ENCODE data around the gene SPHK2. TPM values are rescaled to one million over a fixed set of nuclear protein-coding genes. Genes with fewer than 3 reads are reported as not detected.

The SPHK2 gene
- total RNA-seq, 1 experiment from 2014 or later = 38.8 TPM

DNA sequence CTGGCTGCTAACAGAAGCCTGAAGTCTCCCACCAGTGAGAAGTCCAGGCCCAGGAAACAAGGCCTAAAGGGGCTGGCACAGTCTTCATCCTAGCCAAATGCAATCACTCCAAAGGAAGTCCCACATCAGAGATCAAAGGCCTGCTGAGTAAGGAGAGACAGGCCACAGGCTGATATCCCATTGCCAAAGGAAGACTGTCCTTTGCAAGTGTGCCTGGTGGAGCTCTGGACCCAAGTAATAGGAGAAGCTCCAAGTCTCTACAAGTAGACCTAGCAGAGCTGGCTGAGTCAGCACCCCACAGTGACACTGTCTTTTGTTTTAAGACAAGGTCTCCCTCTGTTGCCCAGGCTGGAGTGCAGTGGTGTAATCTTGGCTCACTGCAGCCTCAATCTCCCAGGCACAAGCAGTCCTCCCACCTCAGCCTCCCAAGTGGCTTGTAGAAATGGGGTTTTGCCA, 13.4 kb downstream of the SPHK2 start:
- intact Hi-C loops (cut with micrococcal nuclease; ENCODE audit: unreplicated experiment) = no loop called here

DNA sequence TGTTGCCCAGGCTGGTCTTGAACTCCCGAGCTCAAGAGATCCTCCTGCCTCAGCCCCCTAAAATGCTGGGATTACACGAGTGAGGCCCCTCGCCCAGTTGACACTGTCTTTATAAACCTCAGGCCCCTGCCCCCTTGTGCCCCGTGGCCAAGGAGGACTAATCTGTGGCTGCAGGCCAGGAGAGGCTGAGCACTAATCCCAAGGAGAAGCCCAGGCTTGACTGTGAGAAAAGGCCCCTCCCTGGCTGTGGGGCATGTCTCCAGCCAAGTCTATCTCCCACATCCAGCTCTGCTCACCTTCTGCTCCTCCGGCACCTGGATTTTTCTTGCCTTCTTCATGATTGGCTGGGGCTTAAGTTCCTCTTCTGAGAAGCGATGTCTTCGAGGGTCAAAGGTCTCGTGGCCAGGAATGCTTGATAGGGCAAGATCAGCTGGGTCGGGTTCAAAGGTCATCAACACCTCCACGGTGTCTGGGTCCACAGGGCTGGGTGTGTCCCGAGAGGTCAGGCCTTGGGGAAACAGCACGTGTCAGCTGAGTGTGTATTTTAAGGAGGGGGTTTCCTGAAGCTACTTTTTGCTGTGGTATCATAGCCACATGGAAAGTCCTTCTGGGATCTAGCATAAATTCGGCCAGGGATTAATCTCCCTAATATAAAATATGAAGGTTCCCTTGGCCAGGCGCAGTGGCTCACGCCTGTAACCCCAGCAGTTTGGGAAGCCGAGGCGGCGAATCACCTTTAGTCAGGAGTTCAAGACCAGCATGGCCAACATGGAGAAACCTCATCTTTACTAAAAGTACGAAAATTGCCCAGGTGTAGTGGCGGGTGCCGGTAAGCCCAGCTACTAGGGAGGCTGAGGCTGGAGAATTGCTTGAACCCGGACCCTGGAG, 14.1 kb downstream of the SPHK2 start:
- POLR2A ChIA-PET (ENCODE audit: low non-redundant PET) = interaction anchor here (0.6 kb wide), 1 partner anchor 351 kb away, joined by 4 read pairs; no protein-coding TSS in a partner anchor

More for the DNA sequence above, 13.4 kb downstream of the SPHK2 start:
- peaks cover 45% of the 10 kb centered on the region for H3K4me1 ChIP-seq (ENCODE audit: insufficient read depth, low read length, poor library complexity, severe bottlenecking)
- peaks cover 19% of the 10 kb centered on the region for H3K36me3 ChIP-seq (ENCODE audit: insufficient read depth, low read length, poor library complexity, severe bottlenecking)
- peak overlapping the region; percentile 91 for H3K27ac ChIP-seq (ENCODE audit: low read depth, low read length, poor library complexity, severe bottlenecking)
- no peak for DNase-seq (ENCODE audit: low spot score)
- CTCF ChIA-PET = no interaction called here
- POLR2A ChIA-PET (ENCODE audit: low non-redundant PET) = no interaction called here
- H3K4me3 ChIP-seq (ENCODE audit: low read depth, low read length, poor library complexity, severe bottlenecking) = no peak overlapping the region
- TF ChIP-seq, protein P1, sequence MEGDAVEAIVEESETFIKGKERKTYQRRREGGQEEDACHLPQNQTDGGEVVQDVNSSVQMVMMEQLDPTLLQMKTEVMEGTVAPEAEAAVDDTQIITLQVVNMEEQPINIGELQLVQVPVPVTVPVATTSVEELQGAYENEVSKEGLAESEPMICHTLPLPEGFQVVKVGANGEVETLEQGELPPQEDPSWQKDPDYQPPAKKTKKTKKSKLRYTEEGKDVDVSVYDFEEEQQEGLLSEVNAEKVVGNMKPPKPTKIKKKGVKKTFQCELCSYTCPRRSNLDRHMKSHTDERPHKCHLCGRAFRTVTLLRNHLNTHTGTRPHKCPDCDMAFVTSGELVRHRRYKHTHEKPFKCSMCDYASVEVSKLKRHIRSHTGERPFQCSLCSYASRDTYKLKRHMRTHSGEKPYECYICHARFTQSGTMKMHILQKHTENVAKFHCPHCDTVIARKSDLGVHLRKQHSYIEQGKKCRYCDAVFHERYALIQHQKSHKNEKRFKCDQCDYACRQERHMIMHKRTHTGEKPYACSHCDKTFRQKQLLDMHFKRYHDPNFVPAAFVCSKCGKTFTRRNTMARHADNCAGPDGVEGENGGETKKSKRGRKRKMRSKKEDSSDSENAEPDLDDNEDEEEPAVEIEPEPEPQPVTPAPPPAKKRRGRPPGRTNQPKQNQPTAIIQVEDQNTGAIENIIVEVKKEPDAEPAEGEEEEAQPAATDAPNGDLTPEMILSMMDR (conservative IDR thresholded peaks at IDR 0.05; ENCODE audit: low read depth, low read length) = no peak
- no peak for TF ChIP-seq EZH2 (IDR thresholded peaks at IDR 0.05; ENCODE audit: borderline replicate concordance, low read depth, low read length, poor library complexity, severe bottlenecking)
- no TSS peak for BruUV-seq (replicated peaks)
- no peaks in the 10 kb centered on the region for H3K9me3 ChIP-seq (ENCODE audit: low read depth, low read length, poor library complexity, severe bottlenecking)
- H3K27me3 ChIP-seq (replicated peaks; ENCODE audit: insufficient read depth, low read depth, low read length, poor library complexity) = no peaks in the 10 kb centered on the region

DNA sequence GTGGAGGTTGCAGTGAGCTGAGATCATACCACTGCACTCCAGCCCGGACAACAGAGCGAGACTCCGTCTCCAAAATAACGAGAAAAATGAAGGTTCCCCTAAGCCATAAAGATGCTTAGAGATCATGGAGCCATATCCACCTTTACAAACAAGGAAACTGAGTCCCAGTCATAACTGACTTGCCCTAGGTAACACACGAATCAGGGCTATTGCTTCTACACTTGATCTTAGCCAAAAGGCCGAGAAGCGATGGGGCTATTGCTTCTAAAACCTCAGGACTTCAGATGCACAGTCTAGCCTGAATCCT, 14.7 kb downstream of the SPHK2 start:
- BruUV-seq (replicated peaks) = no TSS peak
- no peak for TF ChIP-seq EZH2 (IDR thresholded peaks at IDR 0.05; ENCODE audit: borderline replicate concordance, low read depth, low read length, poor library complexity, severe bottlenecking)
- TF ChIP-seq, protein P1 (conservative IDR thresholded peaks at IDR 0.05; ENCODE audit: low read depth, low read length) = no peak
- ChIA-PET CTCF (interaction anchor here (0.6 kb wide), 1 partner anchor 45 kb away, joined by 15 read pairs; no protein-coding TSS in a partner anchor), POLR2A (ENCODE audit: low non-redundant PET) (interaction anchor here (0.6 to 0.9 kb wide), 2 partner anchors 10 to 350 kb away, joined by 3 to 4 read pairs; no protein-coding TSS in a partner anchor)
- H3K4me3 ChIP-seq (ENCODE audit: low read depth, low read length, poor library complexity, severe bottlenecking) = peak overlapping the region; percentile 33
- peaks cover 19% of the 10 kb centered on the region for H3K36me3 ChIP-seq (ENCODE audit: insufficient read depth, low read length, poor library complexity, severe bottlenecking)
- no peaks in the 10 kb centered on the region for H3K27me3 ChIP-seq (replicated peaks; ENCODE audit: insufficient read depth, low read depth, low read length, poor library complexity)
- H3K27ac ChIP-seq (ENCODE audit: low read depth, low read length, poor library complexity, severe bottlenecking) = peak overlapping the region; percentile 91
- H3K9me3 ChIP-seq (ENCODE audit: low read depth, low read length, poor library complexity, severe bottlenecking) = no peaks in the 10 kb centered on the region
- intact Hi-C loops (cut with micrococcal nuclease; ENCODE audit: unreplicated experiment) = no loop called here
- DNase-seq (ENCODE audit: low spot score) = no peak
- H3K4me1 ChIP-seq (ENCODE audit: insufficient read depth, low read length, poor library complexity, severe bottlenecking) = peaks cover 53% of the 10 kb centered on the region

More for the DNA sequence above, 14.1 kb downstream of the SPHK2 start:
- Histone ChIP-seq H3K36me3 (ENCODE audit: insufficient read depth, low read length, poor library complexity, severe bottlenecking) (peaks cover 19% of the 10 kb centered on the region), H3K9me3 (ENCODE audit: low read depth, low read length, poor library complexity, severe bottlenecking) (no peaks in the 10 kb centered on the region), H3K27ac (ENCODE audit: low read depth, low read length, poor library complexity, severe bottlenecking) (peak overlapping the region; percentile 91), H3K4me3 (ENCODE audit: low read depth, low read length, poor library complexity, severe bottlenecking) (peak overlapping the region; percentile 33), H3K27me3 (replicated peaks; ENCODE audit: insufficient read depth, low read depth, low read length, poor library complexity) (no peaks in the 10 kb centered on the region), H3K4me1 (ENCODE audit: insufficient read depth, low read length, poor library complexity, severe bottlenecking) (peaks cover 47% of the 10 kb centered on the region)
- no peak for TF ChIP-seq EZH2 (IDR thresholded peaks at IDR 0.05; ENCODE audit: borderline replicate concordance, low read depth, low read length, poor library complexity, severe bottlenecking)
- TF ChIP-seq, protein P1 (conservative IDR thresholded peaks at IDR 0.05; ENCODE audit: low read depth, low read length) = no peak
- CTCF ChIA-PET = interaction anchor here (0.6 kb wide), 1 partner anchor 45 kb away, joined by 15 read pairs; no protein-coding TSS in a partner anchor
- intact Hi-C loops (cut with micrococcal nuclease; ENCODE audit: unreplicated experiment) = no loop called here
- BruUV-seq (replicated peaks) = no TSS peak
- no peak for DNase-seq (ENCODE audit: low spot score)
